ENCODE results near the gene AURKB. TPM values are rescaled to one million over a fixed set of nuclear protein-coding genes. Genes with fewer than 3 reads are reported as not detected.

Gene AURKB
- total and polyA plus RNA-seq, 2 of the 13 experiments (the other 11 are each of a cell fraction or from before 2014, with no cell fraction given) = 29.5 to 75.3 TPM

DNA sequence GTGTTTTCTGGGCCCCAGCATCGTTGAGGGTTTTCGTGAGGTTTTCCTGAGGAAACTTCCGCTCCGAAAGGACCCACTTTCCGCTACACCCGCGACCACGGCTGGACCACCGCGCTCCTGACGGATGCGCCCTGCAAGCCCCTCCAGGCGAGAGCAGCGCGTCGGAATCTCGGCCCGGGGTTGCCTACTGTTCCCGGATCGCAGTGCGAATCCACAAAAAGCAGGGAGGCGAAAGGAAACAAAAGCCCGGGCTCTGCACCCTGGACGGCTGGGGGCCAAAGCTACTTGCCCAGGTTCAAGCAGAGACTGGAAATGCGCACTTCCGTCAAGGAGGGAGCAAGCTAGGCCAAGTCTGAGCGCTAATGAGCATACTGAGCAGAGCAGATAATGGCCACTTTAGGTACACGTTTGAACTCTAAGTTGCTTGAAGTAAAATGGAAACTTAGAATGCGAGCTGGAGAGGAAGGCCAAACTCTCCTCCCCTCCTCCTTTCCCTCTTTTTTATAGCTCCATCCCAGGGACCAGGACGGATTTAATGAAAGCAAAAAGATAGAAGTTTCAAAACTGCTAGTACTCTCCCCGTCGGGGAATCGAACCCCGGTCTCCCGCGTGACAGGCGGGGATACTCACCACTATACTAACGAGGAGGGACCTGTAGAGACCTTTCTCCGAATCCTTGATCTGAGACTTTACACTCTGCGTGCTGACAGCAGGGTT lies 11.4 kb upstream of the AURKB start (continued):
- TF ChIP-seq, protein P1, sequence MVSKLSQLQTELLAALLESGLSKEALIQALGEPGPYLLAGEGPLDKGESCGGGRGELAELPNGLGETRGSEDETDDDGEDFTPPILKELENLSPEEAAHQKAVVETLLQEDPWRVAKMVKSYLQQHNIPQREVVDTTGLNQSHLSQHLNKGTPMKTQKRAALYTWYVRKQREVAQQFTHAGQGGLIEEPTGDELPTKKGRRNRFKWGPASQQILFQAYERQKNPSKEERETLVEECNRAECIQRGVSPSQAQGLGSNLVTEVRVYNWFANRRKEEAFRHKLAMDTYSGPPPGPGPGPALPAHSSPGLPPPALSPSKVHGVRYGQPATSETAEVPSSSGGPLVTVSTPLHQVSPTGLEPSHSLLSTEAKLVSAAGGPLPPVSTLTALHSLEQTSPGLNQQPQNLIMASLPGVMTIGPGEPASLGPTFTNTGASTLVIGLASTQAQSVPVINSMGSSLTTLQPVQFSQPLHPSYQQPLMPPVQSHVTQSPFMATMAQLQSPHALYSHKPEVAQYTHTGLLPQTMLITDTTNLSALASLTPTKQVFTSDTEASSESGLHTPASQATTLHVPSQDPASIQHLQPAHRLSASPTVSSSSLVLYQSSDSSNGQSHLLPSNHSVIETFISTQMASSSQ (IDR thresholded peaks at IDR 0.05; ENCODE audit: low read depth) = no peak; the same call in 1 of the 2 replicates
- TF ChIP-seq, protein P1 (CRISPR knock-in tag; IDR thresholded peaks at IDR 0.05; ENCODE audit: borderline replicate concordance) = no peak
- TF ChIP-seq, protein P2, sequence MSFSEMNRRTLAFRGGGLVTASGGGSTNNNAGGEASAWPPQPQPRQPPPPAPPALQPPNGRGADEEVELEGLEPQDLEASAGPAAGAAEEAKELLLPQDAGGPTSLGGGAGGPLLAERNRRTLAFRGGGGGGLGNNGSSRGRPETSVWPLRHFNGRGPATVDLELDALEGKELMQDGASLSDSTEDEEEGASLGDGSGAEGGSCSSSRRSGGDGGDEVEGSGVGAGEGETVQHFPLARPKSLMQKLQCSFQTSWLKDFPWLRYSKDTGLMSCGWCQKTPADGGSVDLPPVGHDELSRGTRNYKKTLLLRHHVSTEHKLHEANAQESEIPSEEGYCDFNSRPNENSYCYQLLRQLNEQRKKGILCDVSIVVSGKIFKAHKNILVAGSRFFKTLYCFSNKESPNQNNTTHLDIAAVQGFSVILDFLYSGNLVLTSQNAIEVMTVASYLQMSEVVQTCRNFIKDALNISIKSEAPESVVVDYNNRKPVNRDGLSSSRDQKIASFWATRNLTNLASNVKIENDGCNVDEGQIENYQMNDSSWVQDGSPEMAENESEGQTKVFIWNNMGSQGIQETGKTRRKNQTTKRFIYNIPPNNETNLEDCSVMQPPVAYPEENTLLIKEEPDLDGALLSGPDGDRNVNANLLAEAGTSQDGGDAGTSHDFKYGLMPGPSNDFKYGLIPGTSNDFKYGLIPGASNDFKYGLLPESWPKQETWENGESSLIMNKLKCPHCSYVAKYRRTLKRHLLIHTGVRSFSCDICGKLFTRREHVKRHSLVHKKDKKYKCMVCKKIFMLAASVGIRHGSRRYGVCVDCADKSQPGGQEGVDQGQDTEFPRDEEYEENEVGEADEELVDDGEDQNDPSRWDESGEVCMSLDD (CRISPR knock-in tag; IDR thresholded peaks at IDR 0.05; ENCODE audit: borderline replicate concordance) = 0 out of 2 replicates have a peak, but pooled peaks have one; percentile 35
- TF ChIP-seq, protein P3, sequence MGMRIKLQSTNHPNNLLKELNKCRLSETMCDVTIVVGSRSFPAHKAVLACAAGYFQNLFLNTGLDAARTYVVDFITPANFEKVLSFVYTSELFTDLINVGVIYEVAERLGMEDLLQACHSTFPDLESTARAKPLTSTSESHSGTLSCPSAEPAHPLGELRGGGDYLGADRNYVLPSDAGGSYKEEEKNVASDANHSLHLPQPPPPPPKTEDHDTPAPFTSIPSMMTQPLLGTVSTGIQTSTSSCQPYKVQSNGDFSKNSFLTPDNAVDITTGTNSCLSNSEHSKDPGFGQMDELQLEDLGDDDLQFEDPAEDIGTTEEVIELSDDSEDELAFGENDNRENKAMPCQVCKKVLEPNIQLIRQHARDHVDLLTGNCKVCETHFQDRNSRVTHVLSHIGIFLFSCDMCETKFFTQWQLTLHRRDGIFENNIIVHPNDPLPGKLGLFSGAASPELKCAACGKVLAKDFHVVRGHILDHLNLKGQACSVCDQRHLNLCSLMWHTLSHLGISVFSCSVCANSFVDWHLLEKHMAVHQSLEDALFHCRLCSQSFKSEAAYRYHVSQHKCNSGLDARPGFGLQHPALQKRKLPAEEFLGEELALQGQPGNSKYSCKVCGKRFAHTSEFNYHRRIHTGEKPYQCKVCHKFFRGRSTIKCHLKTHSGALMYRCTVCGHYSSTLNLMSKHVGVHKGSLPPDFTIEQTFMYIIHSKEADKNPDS (CRISPR knock-in tag; IDR thresholded peaks at IDR 0.05) = peak; percentile 99
- TF ChIP-seq KLF11 (CRISPR knock-in tag; IDR thresholded peaks at IDR 0.05) (0 out of 2 replicates have a peak, but pooled peaks have one; percentile 23), FOSL1 (CRISPR knock-in tag; IDR thresholded peaks at IDR 0.05; ENCODE audit: borderline replicate concordance) (0 out of 2 replicates have a peak, but pooled peaks have one; percentile 3), CCAR2 (optimal IDR thresholded peaks at IDR 0.05; ENCODE audit: low read depth, low read length) (no peak), KAT7 (CRISPR knock-in tag; IDR thresholded peaks at IDR 0.05; ENCODE audit: borderline replicate concordance) (peak; percentile 66; the same call in 1 of the 2 replicates), NR2F2 (IDR thresholded peaks at IDR 0.05; ENCODE audit: borderline replicate concordance, low read depth) (peak; percentile 54; the same call in 1 of the 2 replicates), TEAD2 (CRISPR knock-in tag; IDR thresholded peaks at IDR 0.05) (no peak), ZNF75D (CRISPR knock-in tag; IDR thresholded peaks at IDR 0.05; ENCODE audit: borderline replicate concordance) (peak; percentile 72; the same call in 1 of the 2 replicates), ZNF17 (CRISPR knock-in tag; IDR thresholded peaks at IDR 0.05) (peak; percentile 56; the same call in 1 of the 2 replicates), NR2F6 (IDR thresholded peaks at IDR 0.05) (0 out of 2 replicates have a peak, but pooled peaks have one; percentile 11), NR2F6 (CRISPR knock-in tag; IDR thresholded peaks at IDR 0.05) (no peak), ZNF567 (CRISPR knock-in tag; IDR thresholded peaks at IDR 0.05; ENCODE audit: borderline replicate concordance) (no peak), NFKB2 (CRISPR knock-in tag; IDR thresholded peaks at IDR 0.05; ENCODE audit: borderline replicate concordance) (peak; percentile 73; the same call in 1 of the 2 replicates), ZFP1 (CRISPR knock-in tag; IDR thresholded peaks at IDR 0.05) (0 out of 2 replicates have a peak, but pooled peaks have one; percentile 46), EEA1 (CRISPR knock-in tag; IDR thresholded peaks at IDR 0.05; ENCODE audit: borderline replicate concordance) (no peak), ZMYM2 (CRISPR knock-in tag; IDR thresholded peaks at IDR 0.05) (0 out of 2 replicates have a peak, but pooled peaks have one; percentile 40)
- TF ChIP-seq, protein P4, sequence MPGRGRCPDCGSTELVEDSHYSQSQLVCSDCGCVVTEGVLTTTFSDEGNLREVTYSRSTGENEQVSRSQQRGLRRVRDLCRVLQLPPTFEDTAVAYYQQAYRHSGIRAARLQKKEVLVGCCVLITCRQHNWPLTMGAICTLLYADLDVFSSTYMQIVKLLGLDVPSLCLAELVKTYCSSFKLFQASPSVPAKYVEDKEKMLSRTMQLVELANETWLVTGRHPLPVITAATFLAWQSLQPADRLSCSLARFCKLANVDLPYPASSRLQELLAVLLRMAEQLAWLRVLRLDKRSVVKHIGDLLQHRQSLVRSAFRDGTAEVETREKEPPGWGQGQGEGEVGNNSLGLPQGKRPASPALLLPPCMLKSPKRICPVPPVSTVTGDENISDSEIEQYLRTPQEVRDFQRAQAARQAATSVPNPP (CRISPR knock-in tag; IDR thresholded peaks at IDR 0.05) = peak; percentile 5; the same call in 1 of the 2 replicates

Data from HepG2 (cell line).